Measurements from ENCODE around the gene TRPV6. TPM values are rescaled to one million over a fixed set of nuclear protein-coding genes. Genes with fewer than 3 reads are reported as not detected.

Gene TRPV6
- total and polyA plus RNA-seq, 2 experiments from 2014 or later, result 0.08 to 0.80 TPM

- H3K9me2 ChIP-seq (ENCODE audit: insufficient read depth), result no peaks in the 10 kb centered on the region
- 0 out of 2 replicates have a peak overlapping the region, but pooled peaks have one; percentile 65 for H3K4me2 ChIP-seq
- H4K20me1 ChIP-seq (replicated peaks; ENCODE audit: insufficient read depth), result no peaks in the 10 kb centered on the region
- DNase-seq (ENCODE audit: low spot score), result no peak
- ATAC-seq, result no peak
- no peak for TF ChIP-seq JUNB (IDR thresholded peaks at IDR 0.05; ENCODE audit: unreplicated experiment)
- no peak for TF ChIP-seq ETS1 (IDR thresholded peaks at IDR 0.05)
- no peak for TF ChIP-seq NANOG (IDR thresholded peaks at IDR 0.05; ENCODE audit: borderline replicate concordance)
- TF ChIP-seq EZH2phosphoT487 (IDR thresholded peaks at IDR 0.05; ENCODE audit: unreplicated experiment), result no peak
- no peak for TF ChIP-seq STAT1 (IDR thresholded peaks at IDR 0.05; ENCODE audit: unreplicated experiment)
- no peak for TF ChIP-seq CTCF (conservative IDR thresholded peaks at IDR 0.05; ENCODE audit: low read depth in 2 of 2)
- TF ChIP-seq EZH2 (IDR thresholded peaks at IDR 0.05; ENCODE audit: low read depth, unreplicated experiment), result no peak
- no peak for TF ChIP-seq ZNF331 (CRISPR knock-in tag; IDR thresholded peaks at IDR 0.05; ENCODE audit: low read depth)
- TF ChIP-seq CREB1 (CRISPR knock-in tag; IDR thresholded peaks at IDR 0.05; ENCODE audit: low read depth), result no peak
- TF ChIP-seq REST (IDR thresholded peaks at IDR 0.05; ENCODE audit: unreplicated experiment), result no peak
- no peak for TF ChIP-seq ZNF462 (CRISPR knock-in tag; IDR thresholded peaks at IDR 0.05)
- TF ChIP-seq POLR2AphosphoS5 (IDR thresholded peaks at IDR 0.05; ENCODE audit: low read depth), result no peak
- no peak for TF ChIP-seq ZNF114 (CRISPR knock-in tag; IDR thresholded peaks at IDR 0.05)
- Mint-ChIP-seq H3K4me3 (no peak overlapping the region), H3K9me3 (no peaks in the 10 kb centered on the region; the same call in 2 of the 3 replicates), H3K27me3 (ENCODE audit: insufficient read depth, low read depth, poor library complexity) (peaks cover 6% of the 10 kb centered on the region), H3K4me1 (peaks cover 41% of the 10 kb centered on the region), H3K27ac (no peak overlapping the region), H3K36me3 (ENCODE audit: low read depth) (no peaks in the 10 kb centered on the region; the same call in 2 of the 3 replicates)
- no peak overlapping the region for H3K27ac ChIP-seq (ENCODE audit: low read depth)
- peaks cover 5% of the 10 kb centered on the region; the same call in 1 of the 2 replicates for H3K27me3 ChIP-seq (ENCODE audit: insufficient read depth)
- peaks cover 25% of the 10 kb centered on the region for H3K4me1 ChIP-seq (ENCODE audit: insufficient read depth)
- H3F3A ChIP-seq (replicated peaks; ENCODE audit: low read depth), result no peaks in the 10 kb centered on the region
- no peaks in the 10 kb centered on the region for H3K79me2 ChIP-seq (replicated peaks; ENCODE audit: insufficient read depth)
- no peak overlapping the region for H3K4me3 ChIP-seq
- no peak overlapping the region for H2AFZ ChIP-seq
- no peaks in the 10 kb centered on the region; the same call in none of the 2 replicates for H3K36me3 ChIP-seq (ENCODE audit: insufficient read depth)
These were observed 24.6 kb downstream of the TRPV6 start for GRCh38 chr7:142860968-142861367.

All from GM23338 (cell line).